SK-N-SH (cell line): ENCODE data around the gene PLCB1. TPM values are rescaled to one million over a fixed set of nuclear protein-coding genes. Genes with fewer than 3 reads are reported as not detected.

Experiments
- CTCF ChIA-PET: fragments of 300-600, 350-600 bp; formaldehyde crosslinking; extraction: SDS; loops from one replicate; lab custom pipeline; 2021; lab: Yijun Ruan, JAX
- POLR2A ChIA-PET: fragments of 350-600 bp; sonication (Branson Sonifier 250); formaldehyde crosslinking; extraction: SDS; loops from one replicate; lab custom pipeline; 2020; ENCODE audit warnings: antibody characterized with exemption, inconsistent platforms; lab: Yijun Ruan, JAX
- DNase-seq: peaks from one replicate; pipeline ENCODE4 v3.0.0; 2012
- H2AFZ ChIP-seq: fragments of 200-600 bp; sonication (generic); 2 replicates; pipeline ENCODE4 v1.8.1; 2016; ENCODE audit warnings: antibody characterized with exemption, mild to moderate bottlenecking, low read depth
- H3F3A ChIP-seq: fragments of 200-600 bp; sonication (generic); replicated peaks from 2 replicates; pipeline ENCODE3; 2016; ENCODE audit warnings: antibody characterized with exemption, mild to moderate bottlenecking; ENCODE audit not compliant: insufficient read depth
- H3K27ac ChIP-seq, 2 experiments: fragments of 200-500 bp in 1 of 2; fragments of 200-600 bp in 1 of 2; sonication (Bioruptor generic) in 1 of 2; sonication (generic), shearing (Covaris generic) in 1 of 2; 2 replicates each; pipeline versions ENCODE4 v1.5.1 to v1.6.1; 2014 to 2016; ENCODE audit warnings: low read depth in 2 of 2, inconsistent platforms in 1 of 2, low read length in 1 of 2, mild to moderate bottlenecking in 1 of 2, mixed read lengths in 1 of 2
- H3K27me3 ChIP-seq: fragments of 200-600 bp; sonication (generic), shearing (Covaris generic); 2 replicates; pipeline ENCODE4 v1.6.1; 2016; ENCODE audit warnings: mixed run types; ENCODE audit not compliant: insufficient read depth
- H3K36me3 ChIP-seq, 2 experiments: fragments of 200-500 bp in 1 of 2; fragments of 200-600 bp in 1 of 2; sonication (Bioruptor generic) in 1 of 2; sonication (generic) in 1 of 2; replicated peaks in 1 of 2; 2 replicates each; pipeline versions ENCODE3 to v1.5.1; 2014 to 2016; ENCODE audit warnings: low read length in 1 of 2, mild to moderate bottlenecking in 1 of 2; ENCODE audit not compliant: insufficient read depth in 2 of 2, control insufficient read depth in 1 of 2
- H3K4me1 ChIP-seq, 2 experiments: fragments of 200-500 bp in 1 of 2; fragments of 200-600 bp in 1 of 2; sonication (Bioruptor generic) in 1 of 2; sonication (generic), shearing (Covaris generic) in 1 of 2; 2 replicates each; pipeline versions ENCODE4 v1.5.1 to v1.6.1; 2014 to 2016; ENCODE audit warnings: low read depth in 1 of 2, low read length in 1 of 2, mixed run types in 1 of 2; ENCODE audit not compliant: insufficient read depth in 2 of 2, control insufficient read depth in 1 of 2
- H3K4me2 ChIP-seq: fragments of 200-600 bp; sonication (generic), shearing (Covaris generic); 2 replicates; pipeline ENCODE4 v1.6.1; 2017; ENCODE audit warnings: mixed run types
- H3K4me3 ChIP-seq, 2 experiments: fragments of 200-500 bp in 1 of 2; fragments of 200-600 bp in 1 of 2; sonication (Bioruptor generic) in 1 of 2; sonication (generic), shearing (Covaris generic) in 1 of 2; 2 replicates each; pipeline versions ENCODE4 v1.5.1 to v1.8.1; 2014 to 2016; ENCODE audit warnings: low read depth in 2 of 2, inconsistent platforms in 1 of 2, low read length in 1 of 2, mild to moderate bottlenecking in 1 of 2, mixed read lengths in 1 of 2, moderate library complexity in 1 of 2
- H3K79me2 ChIP-seq: fragments of 200-600 bp; sonication (generic); 2 replicates; pipeline ENCODE4 v1.8.1; 2017; ENCODE audit warnings: mild to moderate bottlenecking; ENCODE audit not compliant: insufficient read depth
- H3K9ac ChIP-seq: fragments of 200-600 bp; sonication (generic); 2 replicates; pipeline ENCODE4 v1.6.1; 2017; ENCODE audit warnings: mixed run types
- H3K9me2 ChIP-seq: fragments of 200-600 bp; sonication (generic); 2 replicates; pipeline ENCODE4 v1.6.1; 2017; ENCODE audit warnings: mixed run types
- H3K9me3 ChIP-seq: fragments of 200-600 bp; sonication (generic); 2 replicates; pipeline ENCODE4 v1.6.1; 2017; ENCODE audit warnings: mixed run types, mild to moderate bottlenecking, moderate library complexity
- H4K20me1 ChIP-seq: fragments of 200-600 bp; sonication (generic); 2 replicates; pipeline ENCODE4 v1.6.1; 2017; ENCODE audit warnings: mild to moderate bottlenecking, mixed run types; ENCODE audit not compliant: insufficient read depth
- CHD2 ChIP-seq: fragments of 150-350 bp; IDR thresholded peaks from 2 replicates; pipeline ENCODE4 v1.6.1; 2018; ENCODE audit warnings: low read length; ENCODE audit not compliant: partially characterized antibody
- ELF1 ChIP-seq: IDR thresholded peaks from 2 replicates; pipeline ENCODE4 v1.4.0; 2012
- EP300 ChIP-seq, 2 experiments: IDR thresholded peaks; 2 replicates each; pipeline versions ENCODE4 v1.4.0 to v1.6.1; 2012; ENCODE audit warnings: borderline replicate concordance in 1 of 2, low read depth in 1 of 2, low read length in 1 of 2
- FOXJ3 ChIP-seq: sonication (generic); formaldehyde crosslinking; IDR thresholded peaks from 2 replicates; pipeline ENCODE4 v1.5.1; 2020; ENCODE audit warnings: mild to moderate bottlenecking, missing genetic modification reagents
- FOXM1 ChIP-seq: IDR thresholded peaks from 2 replicates; pipeline ENCODE4 v1.4.0; 2012; ENCODE audit warnings: low read depth, mild to moderate bottlenecking
- GABPA ChIP-seq: IDR thresholded peaks from 2 replicates; pipeline ENCODE4 v1.4.0; 2012; ENCODE audit warnings: low read depth, mild to moderate bottlenecking
- JUND ChIP-seq: IDR thresholded peaks from 2 replicates; pipeline ENCODE4 v1.4.0; 2012
- MEF2A ChIP-seq: IDR thresholded peaks from 2 replicates; pipeline ENCODE4 v1.4.0; 2012; ENCODE audit warnings: low read depth, borderline replicate concordance
- MXI1 ChIP-seq: IDR thresholded peaks from 2 replicates; pipeline ENCODE4 v1.6.1; 2012; ENCODE audit warnings: mild to moderate bottlenecking, low read depth, low read length, improper control_type of control experiment
- NRF1 ChIP-seq: IDR thresholded peaks from 2 replicates; pipeline ENCODE4 v1.6.1; 2012; ENCODE audit warnings: low read depth, mild to moderate bottlenecking, low read length
- POLR2AphosphoS5 ChIP-seq: IDR thresholded peaks from 2 replicates; pipeline ENCODE4 v1.6.1; 2012; ENCODE audit warnings: low read depth, low read length
- RCOR1 ChIP-seq: fragments of 150-350 bp; IDR thresholded peaks from 2 replicates; pipeline ENCODE4 v1.6.1; 2017; ENCODE audit warnings: antibody characterized with exemption, low read length
- RXRA ChIP-seq: IDR thresholded peaks from 2 replicates; pipeline ENCODE4 v1.4.0; 2012; ENCODE audit warnings: low read depth, mild to moderate bottlenecking, borderline replicate concordance
- SIN3A ChIP-seq: IDR thresholded peaks from 2 replicates; pipeline ENCODE4 v1.6.1; 2012; ENCODE audit warnings: low read depth, mild to moderate bottlenecking, low read length, moderate library complexity, borderline replicate concordance
- SMC3 ChIP-seq: IDR thresholded peaks from 2 replicates; pipeline ENCODE4 v1.6.1; 2012; ENCODE audit warnings: low read depth, low read length, improper control_type of control experiment
- TAF1 ChIP-seq: IDR thresholded peaks from 2 replicates; pipeline ENCODE4 v1.6.1; 2012; ENCODE audit warnings: low read depth, mild to moderate bottlenecking, low read length, moderate library complexity, borderline replicate concordance
- YY1 ChIP-seq: IDR thresholded peaks from 2 replicates; pipeline ENCODE4 v1.4.0; 2012; ENCODE audit warnings: low read depth, mild to moderate bottlenecking
- polyA plus RNA-seq, 3 experiments: library from polyadenylated mRNA; depleted of rRNA; stranded (reverse); fragments of >200 nt; gene quantifications; 2 replicates each; pipeline ENCODE4 v1.2.3, GENCODE V29; 2012
- TF ChIP-seq, protein P1 (sequence below): IDR thresholded peaks from 2 replicates; pipeline ENCODE4 v1.6.1; 2012; ENCODE audit warnings: mild to moderate bottlenecking, low read depth, low read length, moderate library complexity
- TF ChIP-seq, protein P2 (sequence below): fragments of 150-350 bp; IDR thresholded peaks from 2 replicates; pipeline ENCODE4 v1.6.1; 2017; ENCODE audit warnings: antibody characterized with exemption, low read length, low read depth, borderline replicate concordance
- TF ChIP-seq, protein P3 (sequence below): fragments of 200-600 bp; sonication (generic); IDR thresholded peaks from 2 replicates; pipeline ENCODE4 v1.6.1; 2017; ENCODE audit warnings: antibody characterized with exemption, mild to moderate bottlenecking, moderate library complexity
- TF ChIP-seq, protein P4 (sequence below): fragments of 150-350 bp; IDR thresholded peaks from 2 replicates; pipeline ENCODE4 v1.6.1; 2016; ENCODE audit warnings: mild to moderate bottlenecking, low read depth, low read length
- TF ChIP-seq, protein P5 (sequence below): IDR thresholded peaks from 2 replicates; pipeline ENCODE4 v1.4.0; 2012; ENCODE audit warnings: low read depth, borderline replicate concordance

PLCB1 gene
- polyA plus RNA-seq, 1 of the 3 experiments (the other 2 are of a cell fraction) = 10.5 TPM

DNA sequence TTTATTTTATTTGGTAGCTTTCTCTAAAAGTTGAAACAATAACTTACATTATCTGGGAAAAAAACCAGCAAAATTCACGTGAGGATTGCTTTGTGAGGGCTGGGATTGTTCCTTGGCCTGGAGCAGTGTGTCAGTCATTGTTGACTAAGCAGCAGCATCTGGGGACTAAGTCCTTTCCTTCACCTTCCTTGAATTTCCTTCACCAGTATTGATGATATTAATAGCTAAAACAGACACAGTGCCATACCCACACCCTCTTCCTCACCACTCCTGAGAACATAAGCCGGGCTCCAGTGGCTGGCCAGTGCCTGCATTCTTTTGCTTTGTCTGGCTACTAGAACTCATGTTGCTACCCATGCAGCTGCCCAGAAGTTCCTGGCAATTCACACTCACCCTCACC is 23.7 kb downstream of the PLCB1 start (continued):
- TF ChIP-seq, protein P1, sequence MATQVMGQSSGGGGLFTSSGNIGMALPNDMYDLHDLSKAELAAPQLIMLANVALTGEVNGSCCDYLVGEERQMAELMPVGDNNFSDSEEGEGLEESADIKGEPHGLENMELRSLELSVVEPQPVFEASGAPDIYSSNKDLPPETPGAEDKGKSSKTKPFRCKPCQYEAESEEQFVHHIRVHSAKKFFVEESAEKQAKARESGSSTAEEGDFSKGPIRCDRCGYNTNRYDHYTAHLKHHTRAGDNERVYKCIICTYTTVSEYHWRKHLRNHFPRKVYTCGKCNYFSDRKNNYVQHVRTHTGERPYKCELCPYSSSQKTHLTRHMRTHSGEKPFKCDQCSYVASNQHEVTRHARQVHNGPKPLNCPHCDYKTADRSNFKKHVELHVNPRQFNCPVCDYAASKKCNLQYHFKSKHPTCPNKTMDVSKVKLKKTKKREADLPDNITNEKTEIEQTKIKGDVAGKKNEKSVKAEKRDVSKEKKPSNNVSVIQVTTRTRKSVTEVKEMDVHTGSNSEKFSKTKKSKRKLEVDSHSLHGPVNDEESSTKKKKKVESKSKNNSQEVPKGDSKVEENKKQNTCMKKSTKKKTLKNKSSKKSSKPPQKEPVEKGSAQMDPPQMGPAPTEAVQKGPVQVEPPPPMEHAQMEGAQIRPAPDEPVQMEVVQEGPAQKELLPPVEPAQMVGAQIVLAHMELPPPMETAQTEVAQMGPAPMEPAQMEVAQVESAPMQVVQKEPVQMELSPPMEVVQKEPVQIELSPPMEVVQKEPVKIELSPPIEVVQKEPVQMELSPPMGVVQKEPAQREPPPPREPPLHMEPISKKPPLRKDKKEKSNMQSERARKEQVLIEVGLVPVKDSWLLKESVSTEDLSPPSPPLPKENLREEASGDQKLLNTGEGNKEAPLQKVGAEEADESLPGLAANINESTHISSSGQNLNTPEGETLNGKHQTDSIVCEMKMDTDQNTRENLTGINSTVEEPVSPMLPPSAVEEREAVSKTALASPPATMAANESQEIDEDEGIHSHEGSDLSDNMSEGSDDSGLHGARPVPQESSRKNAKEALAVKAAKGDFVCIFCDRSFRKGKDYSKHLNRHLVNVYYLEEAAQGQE = no peak

DNA sequence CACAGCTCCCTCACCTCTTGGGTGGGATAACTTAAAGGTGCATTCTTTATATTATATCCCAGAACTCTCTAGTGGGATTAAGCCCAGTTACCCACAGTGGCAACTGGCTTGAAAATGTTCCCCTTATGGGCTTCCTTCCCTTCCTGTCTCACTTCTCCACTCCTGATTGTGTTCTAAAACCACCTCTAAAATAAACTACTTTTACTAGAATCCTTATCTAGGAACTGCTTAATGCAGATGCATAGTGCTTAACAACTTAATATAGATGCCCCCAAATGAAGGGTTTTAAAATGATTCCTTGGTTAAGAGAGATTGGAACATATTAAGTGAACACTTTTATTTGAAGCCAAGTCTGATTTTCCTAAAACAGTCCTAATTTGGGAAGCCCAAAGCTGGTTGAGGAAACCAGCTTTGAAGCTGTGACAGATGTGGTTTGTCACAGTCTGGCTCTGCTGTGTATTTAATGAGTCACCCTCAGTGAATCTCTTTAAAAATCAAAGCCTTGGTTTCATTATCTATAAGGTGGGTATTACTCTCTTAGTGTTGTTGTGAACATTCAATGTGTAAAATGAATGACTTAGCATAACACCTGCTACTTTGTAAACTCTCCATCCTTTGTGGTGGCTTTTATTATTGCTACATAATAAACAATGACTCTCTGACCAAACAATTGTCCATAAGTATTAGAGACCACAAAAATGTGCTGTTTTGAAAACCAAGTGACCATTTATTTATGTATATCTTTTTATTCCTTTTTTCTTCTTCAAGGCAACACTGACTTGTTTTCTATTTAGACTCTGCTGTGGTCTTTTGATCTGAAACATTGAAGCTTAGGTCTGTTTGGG is 24.4 kb downstream of the PLCB1 start:
- Histone ChIP-seq H3K79me2 (peaks cover 64% of the 10 kb centered on the region), H3K27ac (peak overlapping the region in 1 of 2 experiments; percentile 70; a peak in 3 of 4 replicates), H3K9me3 (no peaks in the 10 kb centered on the region), H2AFZ (no peak overlapping the region), H3F3A (peaks cover 44% of the 10 kb centered on the region), H3K9ac (no peak overlapping the region), H3K9me2 (no peaks in the 10 kb centered on the region), H3K4me2 (peak overlapping the region; percentile 35; the same call in 1 of the 2 replicates), H4K20me1 (no peaks in the 10 kb centered on the region), H3K36me3 (peaks cover 0 to 8% of the 10 kb centered on the region in 2 experiments), H3K4me1 (peaks cover 0 to 57% of the 10 kb centered on the region in 2 experiments; a peak in 3 of 4 replicates), H3K27me3 (no peaks in the 10 kb centered on the region), H3K4me3 (no peak overlapping the region)
- no peak for DNase-seq
- ChIA-PET CTCF (no interaction called here), POLR2A (no interaction called here)
- TF ChIP-seq MXI1 (no peak), TAF1 (no peak), EP300 (IDR thresholded peaks at IDR 0.05; ENCODE audit: borderline replicate concordance in 1 of 2, low read depth in 1 of 2, low read length in 1 of 2) (0 out of 4 replicates have a peak, but pooled peaks of 1 of the 2 experiments have one; percentile 23), NRF1 (no peak), SIN3A (no peak), JUND (peak; percentile 75), MEF2A (peak; percentile 11; the same call in 1 of the 2 replicates), POLR2AphosphoS5 (no peak), CHD2 (no peak), YY1 (no peak), GABPA (no peak), FOXJ3 (CRISPR knock-in tag) (no peak), SMC3 (no peak), ELF1 (no peak), RXRA (no peak), FOXM1 (no peak), RCOR1 (no peak)
- TF ChIP-seq, protein P2, sequence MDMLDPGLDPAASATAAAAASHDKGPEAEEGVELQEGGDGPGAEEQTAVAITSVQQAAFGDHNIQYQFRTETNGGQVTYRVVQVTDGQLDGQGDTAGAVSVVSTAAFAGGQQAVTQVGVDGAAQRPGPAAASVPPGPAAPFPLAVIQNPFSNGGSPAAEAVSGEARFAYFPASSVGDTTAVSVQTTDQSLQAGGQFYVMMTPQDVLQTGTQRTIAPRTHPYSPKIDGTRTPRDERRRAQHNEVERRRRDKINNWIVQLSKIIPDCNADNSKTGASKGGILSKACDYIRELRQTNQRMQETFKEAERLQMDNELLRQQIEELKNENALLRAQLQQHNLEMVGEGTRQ = no peak
- TF ChIP-seq, protein P3, sequence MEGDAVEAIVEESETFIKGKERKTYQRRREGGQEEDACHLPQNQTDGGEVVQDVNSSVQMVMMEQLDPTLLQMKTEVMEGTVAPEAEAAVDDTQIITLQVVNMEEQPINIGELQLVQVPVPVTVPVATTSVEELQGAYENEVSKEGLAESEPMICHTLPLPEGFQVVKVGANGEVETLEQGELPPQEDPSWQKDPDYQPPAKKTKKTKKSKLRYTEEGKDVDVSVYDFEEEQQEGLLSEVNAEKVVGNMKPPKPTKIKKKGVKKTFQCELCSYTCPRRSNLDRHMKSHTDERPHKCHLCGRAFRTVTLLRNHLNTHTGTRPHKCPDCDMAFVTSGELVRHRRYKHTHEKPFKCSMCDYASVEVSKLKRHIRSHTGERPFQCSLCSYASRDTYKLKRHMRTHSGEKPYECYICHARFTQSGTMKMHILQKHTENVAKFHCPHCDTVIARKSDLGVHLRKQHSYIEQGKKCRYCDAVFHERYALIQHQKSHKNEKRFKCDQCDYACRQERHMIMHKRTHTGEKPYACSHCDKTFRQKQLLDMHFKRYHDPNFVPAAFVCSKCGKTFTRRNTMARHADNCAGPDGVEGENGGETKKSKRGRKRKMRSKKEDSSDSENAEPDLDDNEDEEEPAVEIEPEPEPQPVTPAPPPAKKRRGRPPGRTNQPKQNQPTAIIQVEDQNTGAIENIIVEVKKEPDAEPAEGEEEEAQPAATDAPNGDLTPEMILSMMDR = no peak
- TF ChIP-seq, protein P4, sequence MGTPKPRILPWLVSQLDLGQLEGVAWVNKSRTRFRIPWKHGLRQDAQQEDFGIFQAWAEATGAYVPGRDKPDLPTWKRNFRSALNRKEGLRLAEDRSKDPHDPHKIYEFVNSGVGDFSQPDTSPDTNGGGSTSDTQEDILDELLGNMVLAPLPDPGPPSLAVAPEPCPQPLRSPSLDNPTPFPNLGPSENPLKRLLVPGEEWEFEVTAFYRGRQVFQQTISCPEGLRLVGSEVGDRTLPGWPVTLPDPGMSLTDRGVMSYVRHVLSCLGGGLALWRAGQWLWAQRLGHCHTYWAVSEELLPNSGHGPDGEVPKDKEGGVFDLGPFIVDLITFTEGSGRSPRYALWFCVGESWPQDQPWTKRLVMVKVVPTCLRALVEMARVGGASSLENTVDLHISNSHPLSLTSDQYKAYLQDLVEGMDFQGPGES = no peak
- TF ChIP-seq, protein P5, sequence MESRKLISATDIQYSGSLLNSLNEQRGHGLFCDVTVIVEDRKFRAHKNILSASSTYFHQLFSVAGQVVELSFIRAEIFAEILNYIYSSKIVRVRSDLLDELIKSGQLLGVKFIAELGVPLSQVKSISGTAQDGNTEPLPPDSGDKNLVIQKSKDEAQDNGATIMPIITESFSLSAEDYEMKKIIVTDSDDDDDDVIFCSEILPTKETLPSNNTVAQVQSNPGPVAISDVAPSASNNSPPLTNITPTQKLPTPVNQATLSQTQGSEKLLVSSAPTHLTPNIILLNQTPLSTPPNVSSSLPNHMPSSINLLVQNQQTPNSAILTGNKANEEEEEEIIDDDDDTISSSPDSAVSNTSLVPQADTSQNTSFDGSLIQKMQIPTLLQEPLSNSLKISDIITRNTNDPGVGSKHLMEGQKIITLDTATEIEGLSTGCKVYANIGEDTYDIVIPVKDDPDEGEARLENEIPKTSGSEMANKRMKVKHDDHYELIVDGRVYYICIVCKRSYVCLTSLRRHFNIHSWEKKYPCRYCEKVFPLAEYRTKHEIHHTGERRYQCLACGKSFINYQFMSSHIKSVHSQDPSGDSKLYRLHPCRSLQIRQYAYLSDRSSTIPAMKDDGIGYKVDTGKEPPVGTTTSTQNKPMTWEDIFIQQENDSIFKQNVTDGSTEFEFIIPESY = no peak
